HG02623 (cell line): ENCODE results near the gene CTXN1.
"Not testable (repeated sequence)": the region's sequence is repeated elsewhere in the genome, so short reads cannot be mapped to it uniquely, and the experiment has no call there.

ENCODE experiments used
- ATAC-seq: cut with Tn5 transposase; IDR thresholded peaks from one replicate; pipeline ENCODE4 v1.9.1; 2021; ENCODE audit warnings: moderate library complexity; ENCODE audit not compliant: unreplicated experiment

The CTXN1 gene

GRCh38 chr19:7902796-7903243 is 23.1 kb downstream of the CTXN1 start:
- no peak for ATAC-seq

- ATAC-seq = no peak
Measured at GRCh38 chr19:7901337-7901736, 24.6 kb downstream of the CTXN1 start.

GRCh38 chr19:7900931-7901330 is 25.0 kb downstream of the CTXN1 start:
- no peak for ATAC-seq

DNA sequence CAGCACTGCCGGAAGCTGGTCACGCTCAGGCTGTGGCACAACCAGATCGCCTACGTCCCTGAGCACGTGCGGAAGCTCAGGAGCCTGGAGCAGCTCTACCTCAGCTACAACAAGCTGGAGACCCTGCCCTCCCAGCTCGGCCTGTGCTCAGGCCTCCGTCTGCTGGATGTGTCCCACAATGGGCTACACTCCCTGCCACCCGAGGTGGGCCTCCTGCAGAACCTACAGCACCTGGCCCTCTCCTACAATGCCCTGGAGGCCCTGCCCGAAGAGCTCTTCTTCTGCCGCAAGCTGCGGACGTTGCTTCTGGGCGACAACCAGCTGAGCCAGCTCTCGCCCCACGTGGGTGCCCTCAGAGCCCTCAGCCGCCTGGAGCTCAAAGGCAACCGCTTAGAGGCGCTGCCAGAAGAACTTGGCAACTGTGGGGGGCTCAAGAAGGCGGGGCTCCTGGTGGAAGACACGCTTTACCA is 25.5 kb downstream of the CTXN1 start:
- ATAC-seq = no peak

- ATAC-seq = no peak
Measured at GRCh38 chr19:7899751-7900378, 26.1 kb downstream of the CTXN1 start.

DNA sequence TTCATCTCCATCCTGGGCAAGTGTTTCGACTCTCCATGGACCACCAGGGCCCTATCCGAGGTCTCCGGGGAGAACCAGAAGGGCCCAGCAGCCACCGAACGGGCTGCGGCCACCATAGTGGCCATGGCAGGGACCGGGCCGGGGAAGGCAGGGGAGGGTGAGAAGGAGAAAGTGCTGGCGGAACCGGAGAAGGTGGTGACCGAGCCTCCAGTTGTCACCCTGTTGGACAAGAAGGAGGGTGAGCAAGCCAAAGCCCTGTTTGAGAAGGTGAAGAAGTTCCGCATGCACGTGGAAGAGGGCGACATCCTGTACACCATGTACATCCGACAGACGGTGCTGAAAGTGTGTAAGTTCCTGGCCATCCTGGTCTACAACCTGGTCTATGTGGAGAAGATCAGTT is 27.0 kb downstream of the CTXN1 start:
- ATAC-seq = no peak

- ATAC-seq = no peak
Measured at GRCh38 chr19:7897292-7897691, 28.6 kb downstream of the CTXN1 start.

DNA sequence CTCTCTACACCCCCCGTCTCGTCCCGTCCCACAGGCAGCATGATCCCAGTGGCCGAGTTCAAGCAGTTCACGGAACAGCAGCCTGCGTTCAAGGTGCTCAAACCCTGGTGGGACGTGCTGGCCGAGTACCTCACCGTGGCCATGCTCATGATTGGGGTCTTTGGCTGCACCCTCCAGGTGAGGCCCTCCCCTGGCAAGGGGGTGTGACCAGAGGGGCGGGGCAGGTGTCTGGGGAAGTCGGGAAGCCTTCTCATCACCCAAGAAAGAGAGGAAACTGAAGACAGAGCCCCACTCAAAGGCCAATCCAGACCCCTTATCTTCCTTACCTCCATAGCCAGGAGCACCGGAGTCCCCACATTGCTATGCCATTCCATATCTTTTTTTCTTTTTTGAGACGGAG is 30.4 kb downstream of the CTXN1 start:
- no peak for ATAC-seq

DNA sequence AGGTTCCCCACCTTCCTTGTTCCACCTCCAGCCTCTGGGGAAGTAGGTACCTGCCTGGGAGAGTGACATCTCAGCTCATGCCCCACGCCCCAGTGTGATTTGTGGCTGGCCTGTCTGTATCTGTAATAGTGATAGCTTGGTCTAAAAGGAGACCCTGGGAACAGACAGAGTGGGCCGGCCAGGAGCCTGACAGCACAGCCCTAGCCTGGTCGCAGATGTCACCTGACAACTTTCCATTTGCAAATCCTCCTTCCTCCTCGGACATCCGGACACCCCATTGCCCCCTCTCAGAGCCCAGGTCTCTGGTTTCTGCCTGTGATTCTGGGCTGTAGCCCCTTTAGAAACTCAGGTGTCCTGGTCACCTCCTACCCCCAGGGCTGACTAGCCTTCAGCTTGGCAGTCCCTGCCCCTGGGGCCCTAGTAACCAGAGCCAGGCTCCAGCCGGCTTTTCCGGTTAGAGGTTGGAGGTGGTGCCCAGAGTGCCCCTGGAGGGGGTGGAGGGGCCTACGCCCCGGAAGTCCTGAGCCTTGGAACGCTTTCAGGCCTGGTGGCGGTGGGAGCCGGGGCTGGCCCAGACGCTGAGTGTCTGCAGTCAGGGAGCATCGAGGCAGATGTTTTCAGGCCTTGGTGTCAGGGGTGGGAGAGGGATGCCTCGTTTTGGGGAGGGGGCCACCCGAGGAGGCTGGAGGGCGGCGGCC is 31.2 kb downstream of the CTXN1 start:
- no peak for ATAC-seq

DNA sequence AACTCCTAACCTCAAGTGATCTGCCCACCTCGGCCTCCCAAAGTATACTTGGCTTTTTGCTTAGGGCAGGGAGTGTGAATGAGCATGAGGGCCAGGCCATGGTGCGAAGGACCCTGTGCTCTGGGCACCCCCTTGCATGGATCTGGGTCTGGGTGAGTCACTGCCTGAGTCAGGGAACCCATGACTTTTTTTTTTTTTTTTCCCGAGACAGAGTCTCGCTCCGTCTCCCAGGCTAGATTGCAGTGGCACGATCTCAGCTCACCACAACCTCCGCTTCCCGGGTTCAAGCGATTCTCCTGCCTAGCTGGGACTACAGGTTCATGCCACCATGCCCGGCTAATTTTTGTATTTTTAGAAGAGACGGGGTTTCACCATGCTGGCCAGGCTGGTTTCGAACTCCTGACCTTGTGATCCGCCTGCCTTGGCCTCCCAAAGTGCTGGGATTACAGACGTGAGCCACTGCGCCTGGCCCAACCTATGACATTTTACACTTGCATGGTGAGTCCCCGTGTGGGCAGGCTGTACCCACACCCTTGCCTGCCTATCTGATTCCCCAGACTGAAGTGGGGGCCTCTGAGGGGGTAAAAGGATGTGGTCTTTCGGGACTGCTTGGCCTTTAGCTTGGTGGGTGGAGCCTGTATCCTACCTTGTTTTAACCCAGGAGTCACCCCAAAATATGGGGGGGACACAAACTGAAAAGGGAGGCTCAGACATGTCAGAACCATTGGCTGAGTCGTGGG is 32.4 kb downstream of the CTXN1 start:
- not testable (repeated sequence) for ATAC-seq

- ATAC-seq = no peak
Measured at GRCh38 chr19:7888826-7889217, 37.1 kb downstream of the CTXN1 start.

GRCh38 chr19:7888145-7888825 is 37.6 kb downstream of the CTXN1 start, which contains the start of gene LRRC8E:
Gene LRRC8E (plus strand): TSS chr19:7888510. CDS start chr19:7895604, 7,094 bp downstream.
- no peak for ATAC-seq

DNA sequence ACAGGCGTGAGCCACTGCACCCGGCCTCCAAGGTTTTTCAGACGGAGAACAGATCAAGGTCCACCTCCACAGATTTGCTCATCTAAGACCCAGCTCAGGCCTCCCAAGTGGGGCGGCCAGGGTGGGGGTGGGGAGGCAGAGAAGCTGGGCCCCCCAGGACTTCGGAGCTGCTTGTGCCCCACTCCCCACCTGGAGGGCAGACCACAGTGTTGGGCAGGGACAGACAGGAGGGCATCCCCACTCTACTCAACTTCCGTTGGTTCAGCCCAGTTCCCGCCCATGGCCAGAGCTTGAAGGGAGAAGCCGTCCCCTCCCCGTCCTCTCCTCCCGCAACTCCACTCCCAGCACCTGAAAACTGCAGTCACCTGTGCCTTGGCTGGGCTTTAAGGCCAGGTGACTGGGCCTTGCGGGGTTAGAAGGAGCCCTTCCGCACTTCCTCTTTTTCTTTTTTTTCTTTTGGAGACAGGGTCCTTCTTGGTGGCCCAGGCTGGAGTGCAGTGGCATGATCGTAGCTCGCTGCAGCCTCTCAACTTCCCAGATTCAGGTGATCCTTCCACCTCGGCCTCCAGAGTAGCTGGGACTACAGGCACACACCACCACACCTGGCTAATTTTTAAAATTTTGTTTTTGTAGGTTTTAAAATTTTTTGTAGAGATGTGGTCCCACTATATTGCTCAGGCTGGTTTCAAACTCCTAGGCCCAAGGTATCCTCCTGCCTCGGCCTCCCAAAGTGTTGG is 38.4 kb downstream of the CTXN1 start:
- no peak for ATAC-seq

DNA sequence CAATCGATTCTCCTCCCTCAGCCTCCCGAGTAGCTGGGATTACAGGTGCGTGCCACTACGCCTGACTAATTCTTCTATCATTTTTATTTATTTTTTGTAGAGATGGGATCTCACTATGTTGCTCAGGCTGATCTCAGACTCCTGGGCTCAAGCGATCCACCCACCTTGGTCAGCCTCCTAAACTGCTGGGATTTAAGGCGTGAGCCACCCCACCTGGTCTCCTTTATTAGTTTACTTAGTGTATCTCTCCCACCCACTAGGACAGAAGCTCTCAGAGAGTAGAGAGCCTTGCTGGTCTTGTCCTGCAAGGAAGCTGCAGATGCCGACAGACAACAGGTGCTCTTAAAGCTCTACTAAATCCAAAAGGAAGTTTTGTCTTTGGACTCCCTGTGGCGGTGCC is 40.1 kb downstream of the CTXN1 start:
- no peak for ATAC-seq

GRCh38 chr19:7883796-7884570 is 42.0 kb downstream of the CTXN1 start:
- no peak for ATAC-seq

- no peak for ATAC-seq
Measured at GRCh38 chr19:7883105-7883504, 42.8 kb downstream of the CTXN1 start.

DNA sequence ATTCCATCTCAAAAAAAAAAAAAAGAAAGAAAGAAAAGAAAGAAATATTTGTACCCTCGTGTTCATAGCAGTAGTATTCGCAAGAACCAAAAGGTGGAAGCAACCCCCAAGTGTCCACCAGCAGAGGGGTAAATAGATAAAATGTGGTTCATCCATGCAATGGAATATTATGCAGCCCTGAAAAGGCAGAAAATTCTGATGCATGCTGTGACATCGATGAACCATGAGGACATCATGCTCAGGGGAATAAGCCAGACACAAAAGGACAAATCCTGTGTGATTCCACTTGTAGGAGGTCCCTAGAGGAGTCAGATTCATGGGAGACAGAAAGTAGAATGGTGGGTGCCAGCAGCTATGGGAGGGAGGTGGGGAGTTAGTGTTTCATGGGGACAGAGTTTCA is 44.0 kb downstream of the CTXN1 start:
- no peak for ATAC-seq

DNA sequence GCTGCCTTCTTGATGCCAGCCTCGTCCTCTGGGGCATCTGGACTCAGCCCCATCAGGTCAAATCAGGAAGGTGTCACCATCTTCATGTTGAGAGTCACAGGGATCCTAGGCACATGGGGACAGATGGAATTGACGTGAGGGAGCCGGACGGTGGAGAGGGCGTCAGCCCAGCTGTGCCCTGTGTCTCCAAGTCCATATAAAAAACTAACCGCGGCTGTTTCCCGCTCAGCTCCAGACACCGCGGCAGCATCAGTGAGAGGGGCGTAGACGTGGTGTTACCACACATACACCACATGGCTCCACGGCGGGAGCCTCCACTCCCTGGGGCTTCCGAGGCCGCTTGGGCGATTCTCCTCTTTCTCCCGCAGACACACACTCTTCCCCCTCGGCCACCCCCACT is 46.1 kb downstream of the CTXN1 start:
- no peak for ATAC-seq

DNA sequence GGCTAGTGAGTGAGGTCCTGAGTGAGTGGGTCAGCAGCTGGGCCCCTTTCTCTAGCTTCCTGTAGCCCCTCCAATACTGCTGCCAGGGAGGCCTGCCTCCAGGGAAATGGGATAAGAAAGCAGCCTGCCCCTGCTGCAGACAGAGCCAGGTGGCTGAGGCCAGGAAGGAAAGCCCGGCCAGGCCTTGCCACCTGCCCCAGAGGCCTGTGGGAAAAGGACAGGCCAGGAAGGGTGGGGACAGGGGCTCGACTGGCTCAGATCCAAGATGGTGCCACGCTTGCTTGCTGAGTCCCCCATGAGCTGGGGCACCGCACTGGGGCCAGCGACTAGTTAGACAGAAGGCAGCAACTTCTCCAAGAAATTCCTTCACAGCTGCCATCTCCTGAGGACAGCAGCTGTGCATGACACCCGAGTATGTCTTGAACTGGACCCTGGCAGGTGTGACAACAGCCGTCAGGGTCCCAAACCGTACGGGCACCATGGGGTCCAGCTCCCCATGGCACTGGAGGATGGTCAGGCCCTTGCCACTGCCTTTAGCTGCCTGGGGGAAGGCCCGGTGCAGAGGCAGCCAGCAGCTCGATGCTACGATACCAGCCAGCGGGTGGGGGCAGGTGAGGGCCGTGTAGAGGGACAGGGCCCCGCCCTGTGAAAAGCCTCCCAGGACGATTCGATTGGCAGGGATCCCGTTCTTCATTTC is 46.7 kb downstream of the CTXN1 start:
- ATAC-seq = no peak
